GM23338 (cell line): ENCODE data around the gene FLT3. TPM values are rescaled to one million over a fixed set of nuclear protein-coding genes. Genes with fewer than 3 reads are reported as not detected.

ENCODE experiments used
- ATAC-seq: fragments of 200-7000 bp; cut with Tn5 transposase; 3 replicates; pipeline ENCODE4 v1.9.1; 2020
- DNase-seq: peaks from one replicate; pipeline ENCODE4 v3.0.0-alpha.2; 2015; ENCODE audit warnings: low spot score
- H2AFZ ChIP-seq: fragments of 200-600 bp; sonication (generic); 2 replicates; pipeline ENCODE4 v1.8.0; 2016; ENCODE audit warnings: antibody characterized with exemption, mild to moderate bottlenecking, moderate library complexity
- H3F3A ChIP-seq: fragments of 200-600 bp; sonication (generic); replicated peaks from 2 replicates; pipeline ENCODE4 v1.8.0; 2017; ENCODE audit warnings: antibody characterized with exemption, mixed run types, low read depth
- H3K27ac ChIP-seq: fragments of 200-600 bp; sonication (generic); 2 replicates; pipeline ENCODE4 v1.6.1; 2016; ENCODE audit warnings: low read depth
- H3K27me3 ChIP-seq: fragments of 200-600 bp; sonication (generic); 2 replicates; pipeline ENCODE4 v1.8.0; 2016; ENCODE audit warnings: mild to moderate bottlenecking, mixed run types, moderate library complexity; ENCODE audit not compliant: insufficient read depth
- H3K36me3 ChIP-seq: fragments of 200-600 bp; sonication (generic); 2 replicates; pipeline ENCODE4 v1.8.0; 2016; ENCODE audit warnings: mild to moderate bottlenecking; ENCODE audit not compliant: insufficient read depth
- H3K4me1 ChIP-seq: fragments of 200-600 bp; sonication (generic); 2 replicates; pipeline ENCODE4 v1.8.0; 2016; ENCODE audit warnings: mild to moderate bottlenecking, moderate library complexity; ENCODE audit not compliant: insufficient read depth
- H3K4me2 ChIP-seq: fragments of 200-600 bp; sonication (generic); 2 replicates; pipeline ENCODE4 v1.7.1; 2017; ENCODE audit warnings: mixed run types
- H3K4me3 ChIP-seq: fragments of 200-600 bp; sonication (generic); 2 replicates; pipeline ENCODE4 v1.6.1; 2016; ENCODE audit warnings: mixed run types
- H3K79me2 ChIP-seq: fragments of 200-600 bp; sonication (generic); replicated peaks from 2 replicates; pipeline ENCODE4 v1.8.0; 2017; ENCODE audit warnings: mild to moderate bottlenecking; ENCODE audit not compliant: insufficient read depth
- H3K9me2 ChIP-seq: fragments of 200-600 bp; sonication (generic); 2 replicates; pipeline ENCODE4 v1.8.0; 2017; ENCODE audit not compliant: insufficient read depth
- H4K20me1 ChIP-seq: fragments of 200-600 bp; sonication (generic); replicated peaks from 2 replicates; pipeline ENCODE4 v1.8.0; 2017; ENCODE audit warnings: mild to moderate bottlenecking; ENCODE audit not compliant: insufficient read depth
- H3K27ac Mint-ChIP-seq: 2 replicates; pipeline ENCODE4 v1.8.0; 2020; ENCODE audit warnings: inconsistent platforms, mild to moderate bottlenecking, moderate library complexity, mixed read lengths
- H3K27me3 Mint-ChIP-seq: 3 replicates; pipeline ENCODE4 v1.8.0; 2022; ENCODE audit warnings: low read depth, mild to moderate bottlenecking, moderate library complexity, mixed read lengths, inconsistent platforms; ENCODE audit not compliant: insufficient read depth, poor library complexity
- H3K36me3 Mint-ChIP-seq: 3 replicates; pipeline ENCODE4 v1.8.0; 2021; ENCODE audit warnings: low read depth, mild to moderate bottlenecking, inconsistent platforms, moderate library complexity, mixed read lengths
- H3K4me1 Mint-ChIP-seq: 3 replicates; pipeline ENCODE4 v1.8.0; 2020; ENCODE audit warnings: mild to moderate bottlenecking, inconsistent platforms, mixed read lengths
- H3K4me3 Mint-ChIP-seq: 3 replicates; pipeline ENCODE4 v1.8.0; 2021; ENCODE audit warnings: moderate library complexity, mild to moderate bottlenecking, inconsistent platforms, mixed read lengths
- H3K9me3 Mint-ChIP-seq: 3 replicates; pipeline ENCODE4 v1.8.0; 2020; ENCODE audit warnings: moderate library complexity, mild to moderate bottlenecking, inconsistent platforms, mixed read lengths
- EZH2 ChIP-seq: fragments of 200-600 bp; sonication (generic); IDR thresholded peaks from one replicate; pipeline ENCODE4 v1.8.0; 2017; ENCODE audit warnings: antibody characterized with exemption, mild to moderate bottlenecking, low read depth; ENCODE audit not compliant: unreplicated experiment
- EZH2phosphoT487 ChIP-seq: fragments of 200-600 bp; sonication (generic); IDR thresholded peaks from one replicate; pipeline ENCODE4 v1.8.1; 2018; ENCODE audit warnings: antibody characterized with exemption; ENCODE audit not compliant: unreplicated experiment
- NANOG ChIP-seq: IDR thresholded peaks from 2 replicates; pipeline ENCODE4 v1.6.1; 2016; ENCODE audit warnings: antibody characterized with exemption, borderline replicate concordance
- ZNF462 ChIP-seq: fragments of 250-450 bp; sonication (Bioruptor Pico); IDR thresholded peaks from 2 replicates; pipeline ENCODE4 v1.5.0; 2020; ENCODE audit warnings: mild to moderate bottlenecking, moderate library complexity
- polyA plus RNA-seq: library from polyadenylated mRNA; unstranded; fragments of >200 nt; fragmentation: Nextera tagmentation; extraction: Ambion mirVana; gene quantifications from 2 replicates; pipeline ENCODE4 v1.2.1, GENCODE V29; 2016
- total RNA-seq: library from RNA; depleted of rRNA; stranded (reverse); fragments of >200 nt; shearing (Covaris generic); gene quantifications from 2 replicates; pipeline ENCODE4 v1.2.3, GENCODE V29; 2014

FLT3 gene
- total and polyA plus RNA-seq, 2 experiments from 2014 or later: 0.17 to 0.44 TPM

DNA sequence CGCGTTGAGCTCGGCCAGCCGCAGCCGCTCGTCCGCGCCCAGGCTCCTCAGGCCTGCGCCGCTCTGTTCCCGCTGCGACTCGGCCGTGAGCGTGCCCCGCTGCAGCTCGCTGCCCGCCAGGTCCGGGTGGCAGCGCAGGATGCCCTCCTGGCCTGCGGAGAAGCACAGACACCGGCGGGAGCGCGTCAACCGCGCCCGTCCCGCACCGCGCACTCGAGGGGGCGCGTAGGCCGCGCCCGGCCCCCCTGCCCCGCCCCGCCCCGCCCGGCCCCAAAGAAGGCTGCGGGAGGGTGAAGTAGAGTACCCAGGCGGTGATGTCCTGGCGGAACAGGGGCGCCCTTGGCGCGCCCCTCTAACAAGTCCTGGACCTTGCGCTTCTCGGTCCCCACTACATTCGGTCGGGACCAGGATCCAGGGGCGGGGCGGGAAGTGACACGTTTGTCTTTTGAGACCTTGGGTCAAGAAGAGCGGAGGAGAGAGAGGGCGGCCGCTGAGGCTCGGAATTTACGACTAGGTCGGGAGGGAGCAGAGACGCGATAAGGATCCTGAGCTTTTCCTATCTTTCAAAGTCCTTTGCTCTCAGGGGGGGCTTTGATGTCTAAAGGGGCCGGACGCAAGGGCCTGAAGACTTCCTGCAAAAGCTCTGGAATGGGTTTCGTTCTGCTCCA is 121.9 kb downstream of the FLT3 start:
- no peaks in the 10 kb centered on the region for H3K36me3 Mint-ChIP-seq
- peaks cover 99% of the 10 kb centered on the region for H3K27me3 Mint-ChIP-seq
- peak overlapping the region; percentile 72 for H3K4me2 ChIP-seq
- peak; percentile 18 for ATAC-seq
- H3K36me3 ChIP-seq: no peaks in the 10 kb centered on the region; the same call in 1 of the 2 replicates
- peaks cover 100% of the 10 kb centered on the region for H3K27me3 ChIP-seq
- H3K4me3 Mint-ChIP-seq: peak overlapping the region; percentile 54
- TF ChIP-seq NANOG (peak; percentile 49; the same call in 1 of the 2 replicates), EZH2phosphoT487 (peak; percentile 78), ZNF462 (CRISPR knock-in tag) (no peak), EZH2 (peak; percentile 93)
- DNase-seq: peak; percentile 85
- peaks cover 9% of the 10 kb centered on the region; the same call in 2 of the 3 replicates for H3K9me3 Mint-ChIP-seq
- no peak overlapping the region for H3K27ac Mint-ChIP-seq
- H3K4me1 ChIP-seq: peaks cover 31% of the 10 kb centered on the region
- H3F3A ChIP-seq: peaks cover 43% of the 10 kb centered on the region
- H3K27ac ChIP-seq: no peak overlapping the region
- H3K9me2 ChIP-seq: no peaks in the 10 kb centered on the region
- H4K20me1 ChIP-seq: peaks cover 32% of the 10 kb centered on the region
- peak overlapping the region; percentile 34 for H3K4me3 ChIP-seq
- no peaks in the 10 kb centered on the region for H3K79me2 ChIP-seq
- no peak overlapping the region for H2AFZ ChIP-seq
- H3K4me1 Mint-ChIP-seq: peaks cover 33% of the 10 kb centered on the region
